ENCODE results near the gene ARL4A. TPM values are rescaled to one million over a fixed set of nuclear protein-coding genes. Genes with fewer than 3 reads are reported as not detected.

Gene ARL4A
- total and polyA plus RNA-seq, 9 of the 15 experiments (the other 6 are each of a cell fraction or from before 2014, with no cell fraction given): 118 to 688 (median 172) TPM

DNA sequence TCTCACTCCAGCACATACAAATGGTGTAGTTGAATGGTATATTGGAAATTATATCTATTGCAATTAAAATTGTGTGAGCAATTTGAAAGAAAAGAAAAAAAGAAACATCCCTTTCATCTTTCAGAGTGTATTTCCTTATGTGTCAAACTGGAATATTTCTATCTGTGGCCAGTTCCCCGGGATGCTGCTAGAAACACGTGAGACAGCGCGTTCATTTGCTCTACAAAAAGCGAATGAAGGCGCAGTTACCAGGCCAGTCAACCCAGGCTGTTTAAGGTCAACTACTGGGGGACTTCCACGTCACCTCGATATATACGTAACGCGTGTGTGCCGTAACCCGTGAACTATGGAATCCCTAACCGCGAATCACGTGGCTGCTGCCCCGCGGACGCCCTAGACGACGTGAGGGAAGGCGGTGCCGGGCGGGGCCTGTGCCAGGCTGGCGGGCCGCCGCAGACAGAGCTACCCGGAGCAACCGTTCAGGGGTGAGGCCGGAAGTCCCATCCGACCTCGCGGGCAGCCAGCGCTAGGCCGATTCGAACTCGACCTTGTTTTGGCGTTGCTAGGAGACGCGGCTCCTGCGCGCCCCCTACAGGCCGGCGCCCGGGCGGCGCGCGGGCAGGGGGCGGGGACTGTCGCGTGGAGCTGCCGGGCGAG is 1.1 kb upstream of the ARL4A start (continued):
- TF ChIP-seq RNF219 (CRISPR knock-in tag; IDR thresholded peaks at IDR 0.05) (no peak), TOE1 (IDR thresholded peaks at IDR 0.05; ENCODE audit: borderline replicate concordance) (peak; percentile 86), TOE1 (CRISPR knock-in tag; IDR thresholded peaks at IDR 0.05; ENCODE audit: borderline replicate concordance, low read depth) (no peak), BMI1 (IDR thresholded peaks at IDR 0.05; ENCODE audit: low read length) (peak; percentile 85), SRSF1 (IDR thresholded peaks at IDR 0.05; ENCODE audit: low read depth, low read length) (no peak), NBN (IDR thresholded peaks at IDR 0.05; ENCODE audit: low read depth) (peak; percentile 45; the same call in 1 of the 2 replicates), RB1 (IDR thresholded peaks at IDR 0.05; ENCODE audit: low read depth) (peak; percentile 93), LCOR (CRISPR knock-in tag; IDR thresholded peaks at IDR 0.05) (peak; percentile 58; the same call in 1 of the 2 replicates), E2F5 (CRISPR knock-in tag; IDR thresholded peaks at IDR 0.05) (peak; percentile 90; the same call in 1 of the 2 replicates), CBX8 (IDR thresholded peaks at IDR 0.05; ENCODE audit: borderline replicate concordance, extremely low read depth, low read depth, low read length, poor library complexity, severe bottlenecking) (no peak), FOXK2 (conservative IDR thresholded peaks at IDR 0.05 in 1 of 2, IDR thresholded peaks at IDR 0.05 in 1 of 2; ENCODE audit: low read depth in 2 of 2) (peak in 1 of 2 experiments; percentile 39; a peak in 2 of 4 replicates), ZNF551 (CRISPR knock-in tag; IDR thresholded peaks at IDR 0.05) (no peak), ZNF584 (CRISPR knock-in tag; IDR thresholded peaks at IDR 0.05; ENCODE audit: low read depth) (no peak)
- TF ChIP-seq, protein P1, sequence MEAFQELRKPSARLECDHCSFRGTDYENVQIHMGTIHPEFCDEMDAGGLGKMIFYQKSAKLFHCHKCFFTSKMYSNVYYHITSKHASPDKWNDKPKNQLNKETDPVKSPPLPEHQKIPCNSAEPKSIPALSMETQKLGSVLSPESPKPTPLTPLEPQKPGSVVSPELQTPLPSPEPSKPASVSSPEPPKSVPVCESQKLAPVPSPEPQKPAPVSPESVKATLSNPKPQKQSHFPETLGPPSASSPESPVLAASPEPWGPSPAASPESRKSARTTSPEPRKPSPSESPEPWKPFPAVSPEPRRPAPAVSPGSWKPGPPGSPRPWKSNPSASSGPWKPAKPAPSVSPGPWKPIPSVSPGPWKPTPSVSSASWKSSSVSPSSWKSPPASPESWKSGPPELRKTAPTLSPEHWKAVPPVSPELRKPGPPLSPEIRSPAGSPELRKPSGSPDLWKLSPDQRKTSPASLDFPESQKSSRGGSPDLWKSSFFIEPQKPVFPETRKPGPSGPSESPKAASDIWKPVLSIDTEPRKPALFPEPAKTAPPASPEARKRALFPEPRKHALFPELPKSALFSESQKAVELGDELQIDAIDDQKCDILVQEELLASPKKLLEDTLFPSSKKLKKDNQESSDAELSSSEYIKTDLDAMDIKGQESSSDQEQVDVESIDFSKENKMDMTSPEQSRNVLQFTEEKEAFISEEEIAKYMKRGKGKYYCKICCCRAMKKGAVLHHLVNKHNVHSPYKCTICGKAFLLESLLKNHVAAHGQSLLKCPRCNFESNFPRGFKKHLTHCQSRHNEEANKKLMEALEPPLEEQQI (IDR thresholded peaks at IDR 0.05): peak; percentile 100
- TF ChIP-seq, protein P2, sequence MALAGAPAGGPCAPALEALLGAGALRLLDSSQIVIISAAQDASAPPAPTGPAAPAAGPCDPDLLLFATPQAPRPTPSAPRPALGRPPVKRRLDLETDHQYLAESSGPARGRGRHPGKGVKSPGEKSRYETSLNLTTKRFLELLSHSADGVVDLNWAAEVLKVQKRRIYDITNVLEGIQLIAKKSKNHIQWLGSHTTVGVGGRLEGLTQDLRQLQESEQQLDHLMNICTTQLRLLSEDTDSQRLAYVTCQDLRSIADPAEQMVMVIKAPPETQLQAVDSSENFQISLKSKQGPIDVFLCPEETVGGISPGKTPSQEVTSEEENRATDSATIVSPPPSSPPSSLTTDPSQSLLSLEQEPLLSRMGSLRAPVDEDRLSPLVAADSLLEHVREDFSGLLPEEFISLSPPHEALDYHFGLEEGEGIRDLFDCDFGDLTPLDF (CRISPR knock-in tag; IDR thresholded peaks at IDR 0.05): 0 out of 2 replicates have a peak, but pooled peaks have one; percentile 50
- TF ChIP-seq, protein P3, sequence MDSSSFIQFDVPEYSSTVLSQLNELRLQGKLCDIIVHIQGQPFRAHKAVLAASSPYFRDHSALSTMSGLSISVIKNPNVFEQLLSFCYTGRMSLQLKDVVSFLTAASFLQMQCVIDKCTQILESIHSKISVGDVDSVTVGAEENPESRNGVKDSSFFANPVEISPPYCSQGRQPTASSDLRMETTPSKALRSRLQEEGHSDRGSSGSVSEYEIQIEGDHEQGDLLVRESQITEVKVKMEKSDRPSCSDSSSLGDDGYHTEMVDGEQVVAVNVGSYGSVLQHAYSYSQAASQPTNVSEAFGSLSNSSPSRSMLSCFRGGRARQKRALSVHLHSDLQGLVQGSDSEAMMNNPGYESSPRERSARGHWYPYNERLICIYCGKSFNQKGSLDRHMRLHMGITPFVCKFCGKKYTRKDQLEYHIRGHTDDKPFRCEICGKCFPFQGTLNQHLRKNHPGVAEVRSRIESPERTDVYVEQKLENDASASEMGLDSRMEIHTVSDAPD (CRISPR knock-in tag; IDR thresholded peaks at IDR 0.05): no peak
- TF ChIP-seq, protein P4, sequence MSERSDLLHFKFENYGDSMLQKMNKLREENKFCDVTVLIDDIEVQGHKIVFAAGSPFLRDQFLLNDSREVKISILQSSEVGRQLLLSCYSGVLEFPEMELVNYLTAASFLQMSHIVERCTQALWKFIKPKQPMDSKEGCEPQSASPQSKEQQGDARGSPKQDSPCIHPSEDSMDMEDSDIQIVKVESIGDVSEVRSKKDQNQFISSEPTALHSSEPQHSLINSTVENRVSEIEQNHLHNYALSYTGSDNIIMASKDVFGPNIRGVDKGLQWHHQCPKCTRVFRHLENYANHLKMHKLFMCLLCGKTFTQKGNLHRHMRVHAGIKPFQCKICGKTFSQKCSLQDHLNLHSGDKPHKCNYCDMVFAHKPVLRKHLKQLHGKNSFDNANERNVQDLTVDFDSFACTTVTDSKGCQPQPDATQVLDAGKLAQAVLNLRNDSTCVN (CRISPR knock-in tag; IDR thresholded peaks at IDR 0.05): no peak; the same call in 1 of the 2 replicates
